Adrenal gland (tissue), 5 donors: ENCODE results near the gene SOWAHD.

Experiments
- POLR2A ChIP-seq, 2 donors: fragments of 450-650 bp; IDR thresholded peaks; one replicate each; pipeline ENCODE4 v1.6.1; 2017; ENCODE audit warnings: antibody characterized with exemption in 2 of 2, mild to moderate bottlenecking in 2 of 2, moderate library complexity in 1 of 2
- TF ChIP-seq, protein P1 (sequence below), 6 experiments: fragments of 450-650 bp in 4 of 6; fragments of 200-600 bp in 2 of 6; sonication (generic) in 1 of 6; IDR thresholded peaks; 1 replicate in 5 of 6; 2 replicates in 1 of 6; pipeline versions ENCODE4 v1.5.1 to v1.8.0; 2016 to 2021; ENCODE audit warnings: antibody characterized with exemption in 6 of 6, mild to moderate bottlenecking in 2 of 6, moderate library complexity in 1 of 6
- donor health status: DM: no; HTN: no; CAD: no.

DNA sequence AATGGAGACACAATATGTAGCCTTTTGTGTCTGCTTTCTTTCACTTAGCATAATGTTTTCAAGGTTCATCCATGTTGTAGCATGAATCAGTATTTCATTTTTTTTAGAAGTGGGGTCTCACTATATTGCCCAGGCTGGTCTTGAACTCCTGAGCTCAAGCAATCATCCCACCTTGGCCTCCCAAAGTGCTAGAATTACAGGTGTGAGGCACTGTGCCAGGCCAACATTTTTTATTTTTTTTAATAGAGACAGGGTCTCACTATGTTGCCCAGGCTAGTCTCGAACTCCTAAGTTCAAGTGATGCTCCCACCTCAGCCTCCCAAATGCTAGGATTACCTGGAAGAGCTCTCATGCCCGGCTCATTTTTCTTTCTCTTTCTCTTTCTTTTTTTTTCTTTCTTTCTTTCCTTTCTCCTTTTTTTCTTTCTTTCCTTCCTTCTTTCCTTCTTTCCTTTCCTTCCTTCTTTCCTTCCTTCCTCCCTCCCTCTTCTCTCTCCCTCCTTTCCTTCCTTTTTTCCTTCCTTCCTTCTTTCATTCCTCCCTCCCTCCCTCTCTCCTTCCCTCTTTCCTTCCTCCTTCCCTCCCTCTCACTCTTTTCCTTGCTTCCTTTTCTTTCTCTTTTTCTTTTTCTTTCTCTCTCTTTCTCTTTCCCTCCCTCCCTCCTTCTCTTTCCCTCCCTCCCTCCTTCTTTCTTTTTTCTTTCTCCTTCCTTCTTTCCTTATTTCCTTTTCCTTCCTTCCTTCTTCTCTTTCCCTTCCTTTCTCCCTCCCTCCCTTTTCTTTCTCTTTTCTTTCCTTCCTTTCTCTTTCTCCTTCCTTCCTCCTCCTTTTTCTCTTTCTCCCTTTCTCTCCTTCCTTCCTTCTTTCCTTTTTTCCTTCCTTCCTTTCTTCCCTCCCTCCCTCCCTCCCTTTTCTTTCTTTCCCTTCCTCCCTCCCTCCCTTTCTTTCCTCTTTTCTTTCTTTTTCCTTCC lies 43.1 kb downstream of the SOWAHD start:
- TF ChIP-seq, protein P1, sequence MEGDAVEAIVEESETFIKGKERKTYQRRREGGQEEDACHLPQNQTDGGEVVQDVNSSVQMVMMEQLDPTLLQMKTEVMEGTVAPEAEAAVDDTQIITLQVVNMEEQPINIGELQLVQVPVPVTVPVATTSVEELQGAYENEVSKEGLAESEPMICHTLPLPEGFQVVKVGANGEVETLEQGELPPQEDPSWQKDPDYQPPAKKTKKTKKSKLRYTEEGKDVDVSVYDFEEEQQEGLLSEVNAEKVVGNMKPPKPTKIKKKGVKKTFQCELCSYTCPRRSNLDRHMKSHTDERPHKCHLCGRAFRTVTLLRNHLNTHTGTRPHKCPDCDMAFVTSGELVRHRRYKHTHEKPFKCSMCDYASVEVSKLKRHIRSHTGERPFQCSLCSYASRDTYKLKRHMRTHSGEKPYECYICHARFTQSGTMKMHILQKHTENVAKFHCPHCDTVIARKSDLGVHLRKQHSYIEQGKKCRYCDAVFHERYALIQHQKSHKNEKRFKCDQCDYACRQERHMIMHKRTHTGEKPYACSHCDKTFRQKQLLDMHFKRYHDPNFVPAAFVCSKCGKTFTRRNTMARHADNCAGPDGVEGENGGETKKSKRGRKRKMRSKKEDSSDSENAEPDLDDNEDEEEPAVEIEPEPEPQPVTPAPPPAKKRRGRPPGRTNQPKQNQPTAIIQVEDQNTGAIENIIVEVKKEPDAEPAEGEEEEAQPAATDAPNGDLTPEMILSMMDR (IDR thresholded peaks at IDR 0.05) = no peak
- TF ChIP-seq POLR2A (IDR thresholded peaks at IDR 0.05) = no peak
